Aorta (tissue), 5 donors: ENCODE data around the gene SHPK. TPM values are rescaled to one million over a fixed set of nuclear protein-coding genes. Genes with fewer than 3 reads are reported as not detected.

ENCODE experiments used
- ATAC-seq: fragments of 200-7000 bp; cut with Tn5 transposase; one replicate; pipeline ENCODE4 v1.9.1; 2022; ENCODE audit warnings: moderate library complexity; ENCODE audit not compliant: low FRiP score
- DNase-seq, 2 donors: peaks; one replicate each; pipeline ENCODE4 v3.0.0-alpha.2; 2020
- H3K27ac ChIP-seq, 2 donors: one replicate each; pipeline ENCODE4 v1.5.1; 2013; ENCODE audit warnings: low read length in 2 of 2, mild to moderate bottlenecking in 2 of 2, moderate library complexity in 2 of 2, control low read depth in 1 of 2, inconsistent platforms in 1 of 2, low read depth in 1 of 2
- H3K27me3 ChIP-seq, 2 donors: one replicate each; pipeline ENCODE4 v1.6.1; 2013; ENCODE audit warnings: control low read depth in 1 of 2, low read length in 1 of 2, mild to moderate bottlenecking in 1 of 2, moderate library complexity in 1 of 2; ENCODE audit not compliant: insufficient read depth in 2 of 2, control insufficient read depth in 1 of 2
- H3K36me3 ChIP-seq, 2 donors: one replicate each; pipeline ENCODE4 v1.6.1; 2013; ENCODE audit warnings: control low read depth in 1 of 2, low read length in 1 of 2, mild to moderate bottlenecking in 1 of 2; ENCODE audit not compliant: insufficient read depth in 2 of 2, control insufficient read depth in 1 of 2
- H3K4me1 ChIP-seq, 2 donors: one replicate each; pipeline ENCODE4 v1.6.1; 2013; ENCODE audit warnings: low read length in 2 of 2, control low read depth in 1 of 2, mild to moderate bottlenecking in 1 of 2, moderate library complexity in 1 of 2; ENCODE audit not compliant: insufficient read depth in 2 of 2, control insufficient read depth in 1 of 2
- H3K4me3 ChIP-seq, 2 donors: one replicate each; pipeline ENCODE4 v1.5.1; 2013; ENCODE audit warnings: low read length in 2 of 2, control low read depth in 1 of 2, mild to moderate bottlenecking in 1 of 2
- H3K9me3 ChIP-seq: one replicate; pipeline ENCODE4 v1.6.1; 2013; ENCODE audit warnings: mild to moderate bottlenecking, low read length; ENCODE audit not compliant: control insufficient read depth
- WGBS, 2 donors: extraction: QIAGEN DNeasy Blood & Tissue Kit; methylation state at CpG; one replicate each; pipeline ENCODE4 v1.1.7; 2013; 5-methylcytosine and 5-hydroxymethylcytosine counted together
- intact Hi-C, 2 donors: fragments of 100-400 bp; cut with DNase I; formaldehyde crosslinking; loops; one replicate each; pipeline versions ENCODE4 v1.14.2 to v1.15.0; 2022
- polyA plus RNA-seq, 2 donors: library from polyadenylated mRNA; stranded (reverse); fragments of 200-250 nt; gene quantifications; one replicate each; pipeline ENCODE4 v1.2.3, GENCODE V29; 2013
- total RNA-seq, 2 donors: library from RNA; stranded (reverse); fragmentation: NEBNext Ultra II Directional; extraction: Animal tissue kit (Norgen Biotek cat#: 25700); gene quantifications; one replicate each; pipeline ENCODE4 v1.2.1, GENCODE V29; 2021
- donor health status: healthy with polysubstance abuse.
- donor health status: Bipolar disorder and iron deficiency.
- donor health status: DM: no; HTN: no; CAD: no.
- donor health status: DM: no; HTN: no; CAD: no.
- donor health status: DM: yes; HTN: yes; CAD: no.

The SHPK gene
- total and polyA plus RNA-seq, 4 donors = 4.3 to 15.8 (median 7.1) TPM

DNA sequence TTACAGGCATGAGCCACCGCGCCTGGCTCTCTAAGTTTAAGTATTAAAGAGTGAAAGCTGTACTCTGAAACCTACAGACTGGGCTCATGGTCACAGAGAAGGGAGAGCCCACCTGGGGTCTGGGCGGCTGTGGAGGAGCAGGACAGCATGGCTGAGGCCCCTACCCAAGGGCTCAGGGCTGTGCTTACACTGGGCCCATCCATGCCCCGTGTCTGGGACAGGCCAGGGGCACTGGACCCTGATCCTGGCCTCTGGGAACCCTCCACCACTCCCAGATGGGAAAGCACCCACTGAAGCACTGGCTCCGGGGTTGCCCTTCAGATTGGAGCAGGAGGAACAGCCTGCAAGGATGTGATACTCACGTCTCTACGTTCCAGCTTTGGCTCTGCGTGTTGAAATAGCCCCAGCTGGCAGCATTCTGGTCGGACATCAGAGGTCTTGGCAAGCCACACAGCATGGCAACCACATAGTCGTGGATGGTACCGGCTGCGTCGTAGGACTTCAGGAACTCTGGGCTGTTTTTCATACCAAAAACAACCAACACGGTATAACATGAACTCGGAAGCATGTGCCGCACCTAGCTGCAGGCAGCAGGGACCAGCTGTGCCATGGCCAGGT is 13.0 kb downstream of the SHPK start:
- no peaks in the 10 kb centered on the region for H3K27me3 ChIP-seq
- H3K9me3 ChIP-seq = no peaks in the 10 kb centered on the region
- peaks cover 6 to 9% of the 10 kb centered on the region in 2 donors for H3K36me3 ChIP-seq
- H3K27ac ChIP-seq = no peak overlapping the region
- ATAC-seq (no peak), DNase-seq (no peak)
- H3K4me1 ChIP-seq = no peaks in the 10 kb centered on the region
- intact Hi-C loops = no loop called here
- H3K4me3 ChIP-seq = no peak overlapping the region
- 92 to 93% methylated on average over 16 of the region's 16 CpGs for WGBS, 2 donors

DNA sequence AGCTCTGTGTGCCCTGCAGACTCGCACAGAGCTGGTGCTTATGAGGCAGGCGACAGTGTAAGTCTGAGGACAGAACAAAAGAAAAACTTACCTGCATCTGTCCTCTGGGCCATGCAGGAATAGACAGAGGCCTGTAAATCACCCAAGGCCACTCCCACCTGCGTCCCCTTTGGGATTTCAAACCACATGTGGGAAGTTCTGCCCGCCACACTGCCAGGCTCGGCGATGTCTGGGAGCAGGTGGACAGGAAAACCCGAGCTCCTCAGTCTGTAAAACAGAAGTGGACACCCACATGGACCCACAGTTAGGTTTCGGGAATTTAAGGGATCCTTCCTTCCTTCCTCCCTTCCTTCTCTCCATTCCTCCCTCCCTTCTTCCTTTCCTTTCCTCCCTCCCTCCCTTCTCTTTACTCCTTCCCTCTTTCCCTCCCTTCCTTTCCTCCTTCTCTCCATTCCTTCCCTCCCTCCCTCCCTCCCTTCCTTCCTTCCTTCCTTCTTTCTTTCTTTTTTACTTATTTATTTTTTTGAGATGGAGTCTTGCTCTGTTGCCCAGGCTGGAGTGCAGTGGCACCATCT is 14.8 kb downstream of the SHPK start:
- intact Hi-C loops = no loop called here
- ATAC-seq = no peak
- WGBS, 2 donors = 95 to 99% methylated on average over 8 of the region's 8 CpGs
- Histone ChIP-seq H3K4me3 (no peak overlapping the region), H3K9me3 (no peaks in the 10 kb centered on the region), H3K27ac (no peak overlapping the region), H3K27me3 (no peaks in the 10 kb centered on the region), H3K4me1 (no peaks in the 10 kb centered on the region), H3K36me3 (peaks cover 6 to 12% of the 10 kb centered on the region in 2 donors)
- no peak for DNase-seq

DNA sequence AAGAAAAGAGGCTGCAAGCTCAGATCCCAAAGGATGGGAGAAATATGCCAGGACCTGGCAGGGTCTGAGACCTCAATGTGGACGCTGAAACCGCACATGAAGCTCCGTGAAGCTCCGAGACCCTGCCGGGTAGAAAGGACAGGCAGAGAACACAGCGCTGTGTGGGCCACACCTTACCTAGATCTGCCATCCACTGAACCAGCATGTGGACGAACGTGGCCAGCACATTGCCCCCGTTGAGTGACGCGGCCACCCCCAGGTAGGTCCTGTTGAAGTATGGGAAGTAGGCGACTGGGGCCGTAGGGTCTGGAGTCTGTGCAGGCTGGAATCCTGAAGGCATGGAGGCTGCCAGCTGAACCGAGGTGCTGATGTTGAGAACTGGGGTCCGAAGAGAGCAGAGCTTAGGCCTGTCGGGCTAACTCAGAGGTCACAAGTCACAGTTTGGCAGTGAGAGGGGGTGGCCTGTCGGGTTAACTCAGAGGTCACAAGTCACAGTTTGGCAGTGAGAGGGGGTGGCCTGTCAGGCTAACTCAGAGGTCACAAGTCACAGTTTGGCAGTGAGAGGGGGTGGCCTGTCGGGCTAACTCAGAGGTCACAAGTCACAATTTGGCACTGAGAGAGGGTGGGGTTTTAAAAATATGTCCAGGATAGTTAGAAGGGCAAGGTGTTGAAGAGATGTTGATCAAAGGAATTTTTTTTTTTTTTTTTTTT is 20.7 kb downstream of the SHPK start:
- no peak for ATAC-seq
- H3K27me3 ChIP-seq = no peaks in the 10 kb centered on the region
- H3K4me1 ChIP-seq = no peaks in the 10 kb centered on the region
- peak in 1 of 2 donors; percentile 21 for DNase-seq
- no peak overlapping the region for H3K4me3 ChIP-seq
- H3K36me3 ChIP-seq = peaks cover 5 to 6% of the 10 kb centered on the region in 2 donors
- 90 to 94% methylated on average over 18 of the region's 18 CpGs for WGBS, 2 donors
- intact Hi-C loops = no loop called here
- no peak overlapping the region for H3K27ac ChIP-seq
- H3K9me3 ChIP-seq = no peaks in the 10 kb centered on the region

DNA sequence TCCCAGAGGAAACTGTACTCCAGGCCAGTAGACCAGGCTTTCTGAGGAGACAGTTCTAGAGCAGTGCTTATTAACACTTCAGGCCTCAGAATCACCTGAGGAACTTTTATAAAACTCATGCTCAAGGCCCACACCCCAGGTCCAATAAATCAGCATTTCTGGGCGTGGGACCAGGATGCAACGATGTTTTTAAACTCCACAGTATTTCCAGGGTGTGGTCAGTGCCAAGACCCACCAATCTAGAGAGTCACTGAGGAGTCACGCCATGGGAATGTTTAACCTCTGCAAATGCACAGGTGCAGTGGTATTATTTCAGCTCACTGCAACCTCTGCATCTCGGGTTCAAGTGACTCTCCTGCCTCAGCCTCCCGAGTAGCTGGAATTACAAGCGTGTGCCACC is 22.9 kb downstream of the SHPK start:
- intact Hi-C loops = no loop called here
- 93 to 96% methylated on average over 6 of the region's 6 CpGs for WGBS, 2 donors
- peaks cover 8 to 9% of the 10 kb centered on the region in 2 donors for H3K36me3 ChIP-seq

DNA sequence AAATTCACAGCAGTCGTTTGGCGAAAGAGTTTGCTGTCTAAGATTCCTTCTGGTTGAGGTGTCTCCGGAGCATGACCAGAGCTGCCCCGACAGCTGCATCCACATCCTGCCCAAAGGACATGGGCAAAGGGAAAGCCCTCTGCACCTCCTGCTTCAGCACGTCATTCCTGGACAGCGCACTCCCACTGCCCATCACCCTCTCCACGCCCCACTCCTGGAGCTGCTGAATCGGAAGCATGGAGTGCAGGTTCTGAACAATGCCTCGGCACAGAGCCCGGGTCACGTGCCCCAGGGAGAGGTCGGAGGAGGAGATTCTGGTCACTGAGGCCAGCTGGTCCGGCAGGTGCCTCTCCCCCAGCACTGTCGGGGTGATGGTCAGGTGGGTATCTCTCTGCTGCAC is 25.5 kb downstream of the SHPK start:
- H3K27ac ChIP-seq = no peak overlapping the region
- intact Hi-C loops = no loop called here
- H3K4me3 ChIP-seq = no peak overlapping the region
- 89 to 91% methylated on average over 14 of the region's 14 CpGs for WGBS, 2 donors
- H3K4me1 ChIP-seq = no peaks in the 10 kb centered on the region
- DNase-seq (peak in 1 of 2 donors; percentile 30), ATAC-seq (no peak)
- H3K36me3 ChIP-seq = peaks cover 6 to 8% of the 10 kb centered on the region in 2 donors
- no peaks in the 10 kb centered on the region for H3K9me3 ChIP-seq
- no peaks in the 10 kb centered on the region for H3K27me3 ChIP-seq

More for the DNA sequence above, 22.9 kb downstream of the SHPK start:
- H3K27me3 ChIP-seq = no peaks in the 10 kb centered on the region
- DNase-seq (peak in 1 of 2 donors; percentile 12), ATAC-seq (no peak)
- H3K4me3 ChIP-seq = no peak overlapping the region
- H3K4me1 ChIP-seq = no peaks in the 10 kb centered on the region
- H3K9me3 ChIP-seq = no peaks in the 10 kb centered on the region
- no peak overlapping the region for H3K27ac ChIP-seq

DNA sequence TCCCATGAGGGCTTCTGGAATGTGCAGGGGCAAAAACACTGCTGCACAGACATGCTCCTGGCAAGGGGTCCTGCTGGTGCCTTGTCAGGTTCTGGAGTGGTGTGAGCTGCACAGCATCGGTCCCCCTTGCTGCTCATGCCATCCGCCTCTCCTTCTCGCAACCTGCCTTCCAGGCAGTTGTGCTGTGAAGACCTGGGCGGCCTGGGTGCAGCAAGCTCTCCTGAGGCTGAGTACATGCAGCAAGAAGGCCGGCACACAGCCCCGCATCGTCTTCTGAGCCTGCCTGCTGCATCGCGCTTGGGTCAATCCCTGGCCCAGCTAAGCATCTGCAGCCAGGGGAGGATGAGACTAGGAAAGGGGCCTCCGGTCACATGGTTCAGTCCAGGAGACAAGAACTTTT is 26.4 kb downstream of the SHPK start:
- DNase-seq = peak in 1 of 2 donors; percentile 41
- Histone ChIP-seq H3K27me3 (no peaks in the 10 kb centered on the region), H3K4me1 (no peaks in the 10 kb centered on the region), H3K4me3 (no peak overlapping the region), H3K9me3 (no peaks in the 10 kb centered on the region), H3K36me3 (peaks cover 5 to 6% of the 10 kb centered on the region in 2 donors), H3K27ac (no peak overlapping the region)
- ATAC-seq = no peak
- intact Hi-C loops = no loop called here
- 94 to 95% methylated on average over 10 of the region's 10 CpGs for WGBS, 2 donors

DNA sequence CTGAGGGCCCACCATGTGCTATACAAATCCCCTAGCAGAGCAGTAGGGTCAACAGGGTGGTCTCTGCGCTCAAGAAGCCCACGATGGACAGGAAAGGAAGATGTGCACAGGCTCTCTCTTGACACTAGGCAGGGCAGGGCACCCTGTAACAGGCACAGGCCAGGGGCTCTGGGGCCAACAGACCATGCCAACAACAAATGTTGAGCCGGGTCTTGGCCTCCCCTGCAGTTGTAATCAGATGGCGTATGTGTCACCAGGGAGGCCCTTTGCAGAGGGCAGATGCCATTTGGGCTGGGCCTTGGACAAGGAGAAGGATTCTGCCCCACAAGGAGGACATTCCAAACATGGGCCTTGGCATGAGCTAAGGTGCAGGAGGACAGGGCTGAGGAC is 32.2 kb downstream of the SHPK start:
- intact Hi-C loops = no loop called here
- WGBS, 2 donors = 84 to 87% methylated on average over 4 of the region's 4 CpGs
- DNase-seq (no peak), ATAC-seq (no peak)
- Histone ChIP-seq H3K36me3 (no peaks in the 10 kb centered on the region), H3K27ac (no peak overlapping the region), H3K9me3 (no peaks in the 10 kb centered on the region), H3K4me1 (no peaks in the 10 kb centered on the region), H3K27me3 (no peaks in the 10 kb centered on the region), H3K4me3 (no peak overlapping the region)

DNA sequence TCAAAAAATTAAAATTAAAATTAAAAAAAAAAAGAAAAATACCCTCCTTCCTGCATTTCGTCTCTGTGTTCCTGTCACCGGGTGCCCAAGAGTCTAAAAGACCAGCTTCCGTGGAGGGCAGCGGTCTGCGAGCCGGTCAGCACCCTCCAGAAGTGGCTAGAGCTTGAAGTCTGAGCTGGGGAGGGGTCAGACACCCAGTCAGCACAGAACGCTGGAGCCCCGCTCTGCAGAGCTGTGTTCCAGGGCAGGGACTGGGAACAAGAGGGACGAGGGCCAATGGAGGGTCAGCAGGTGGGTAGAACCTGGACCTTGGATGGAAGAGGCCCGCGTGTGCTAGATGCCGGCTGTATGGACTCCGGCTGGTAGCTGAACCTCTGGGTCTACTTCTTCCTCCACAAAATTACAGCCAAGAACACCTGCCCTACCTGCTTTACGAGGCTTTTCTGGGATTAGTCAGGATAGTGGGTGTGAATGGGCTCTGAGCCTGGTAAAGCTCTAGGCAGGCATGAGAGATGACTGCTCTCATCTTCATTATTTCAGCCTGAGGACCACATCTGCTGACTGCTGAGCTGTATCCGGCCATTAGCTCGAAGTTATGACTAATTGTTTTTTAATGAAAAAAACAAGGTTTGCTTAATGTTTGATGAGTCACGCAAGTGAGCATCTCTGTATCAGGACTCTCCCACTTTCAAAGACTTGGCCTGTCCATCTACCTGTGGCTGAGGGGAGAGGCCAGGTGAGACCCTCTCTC is 32.8 kb downstream of the SHPK start:
- no peak for ATAC-seq
- no peaks in the 10 kb centered on the region for H3K36me3 ChIP-seq
- intact Hi-C loops = no loop called here

More for the DNA sequence above, 32.8 kb downstream of the SHPK start:
- Histone ChIP-seq H3K4me1 (no peaks in the 10 kb centered on the region), H3K4me3 (no peak overlapping the region), H3K27ac (no peak overlapping the region), H3K27me3 (no peaks in the 10 kb centered on the region), H3K9me3 (no peaks in the 10 kb centered on the region)
- peak in 1 of 2 donors; percentile 37 for DNase-seq
- 91 to 94% methylated on average over 17 of the region's 17 CpGs for WGBS, 2 donors
